GM19025 (cell line): Measurements from ENCODE around the gene SLAMF9.

Experiments
- ATAC-seq: cut with Tn5 transposase; IDR thresholded peaks from one replicate; pipeline ENCODE4 v1.9.1; 2021; ENCODE audit warnings: mild to moderate bottlenecking, low read depth, moderate library complexity; ENCODE audit not compliant: unreplicated experiment

Gene SLAMF9

GRCh38 chr1:159935305-159935704, 18.7 kb downstream of the SLAMF9 start:
- ATAC-seq = no peak

DNA sequence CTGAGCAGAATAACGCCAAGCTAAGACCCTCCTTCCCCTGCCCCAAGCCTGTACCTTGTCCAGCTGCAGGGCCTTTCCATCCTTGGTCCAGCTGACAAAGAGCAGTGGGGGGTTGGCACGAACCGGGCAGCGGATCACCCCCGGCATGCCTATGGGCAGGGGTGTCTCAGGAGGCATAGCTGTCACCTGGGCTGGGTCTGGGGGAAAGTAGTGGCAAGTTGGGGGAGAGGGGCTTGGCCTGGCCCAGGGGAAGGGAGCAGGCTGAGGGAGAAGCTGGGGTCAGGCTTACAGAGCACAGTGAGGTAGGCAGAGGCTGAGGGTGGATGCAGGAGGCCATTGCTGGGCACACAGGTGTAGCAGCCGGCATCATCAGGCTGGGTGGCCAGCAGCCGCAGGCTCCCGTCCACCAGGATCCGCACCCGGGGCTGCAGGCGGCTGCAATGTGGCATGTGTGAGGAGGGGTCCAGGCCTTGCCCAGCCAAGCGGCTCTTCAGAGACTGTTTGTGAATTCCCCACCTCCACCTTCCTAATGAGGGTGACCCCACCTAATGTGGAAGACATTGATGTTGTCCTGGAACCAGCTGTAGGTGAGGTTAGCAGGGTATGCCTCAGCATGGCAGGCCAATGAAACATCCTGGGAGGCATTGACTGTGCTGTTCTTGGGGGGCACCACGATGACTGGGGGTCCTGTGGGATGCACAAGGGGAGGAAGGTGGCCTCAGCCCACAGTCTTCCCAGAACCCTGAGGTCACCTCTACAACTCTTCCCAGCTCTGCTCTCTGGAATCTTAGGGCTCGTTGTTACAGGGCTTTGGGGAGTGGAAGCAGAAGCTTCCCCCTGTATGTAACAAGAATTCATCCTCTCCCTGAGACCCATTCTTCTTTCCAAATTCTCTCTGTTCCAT, 19.6 kb downstream of the SLAMF9 start:
- no peak for ATAC-seq

DNA sequence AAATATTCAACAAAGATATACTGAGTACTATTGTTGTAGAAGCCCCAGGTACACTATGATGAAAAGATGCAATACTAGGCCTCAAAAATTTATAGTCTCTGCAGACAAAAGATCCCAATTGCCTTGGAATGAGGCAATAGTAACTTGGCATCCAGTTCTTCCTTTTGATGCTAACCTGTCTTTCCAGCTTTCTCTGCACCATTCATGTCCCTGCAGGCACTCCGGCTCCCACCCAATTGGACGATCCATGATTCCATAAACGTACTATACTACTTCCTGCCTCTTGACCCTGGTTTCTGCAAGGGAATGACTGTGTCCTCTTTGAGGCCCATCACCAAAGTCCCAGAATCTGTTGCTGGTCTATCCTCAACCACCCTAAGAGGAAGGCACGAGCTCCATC, 20.7 kb downstream of the SLAMF9 start:
- ATAC-seq = no peak

GRCh38 chr1:159932296-159933285, 21.4 kb downstream of the SLAMF9 start:
- no peak for ATAC-seq

DNA sequence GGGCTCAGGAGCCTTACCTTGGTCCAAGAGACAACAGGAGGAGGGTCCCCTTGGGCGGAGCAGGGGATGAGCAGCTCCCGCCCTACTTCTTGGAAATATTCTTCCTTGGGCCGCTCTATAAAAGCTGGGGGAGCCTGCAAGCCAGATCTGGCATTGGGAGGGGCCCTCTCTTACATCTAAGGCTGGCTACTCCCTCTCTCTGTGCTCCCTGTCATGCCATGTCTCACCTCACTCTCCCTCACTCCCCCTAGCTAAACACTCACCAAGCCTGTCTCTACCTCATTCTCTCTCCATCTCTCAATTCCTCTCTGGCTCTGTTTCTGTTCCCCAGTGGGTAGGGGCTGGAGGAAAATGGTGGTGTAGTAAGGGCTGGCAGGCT, 22.3 kb downstream of the SLAMF9 start:
- no peak for ATAC-seq

GRCh38 chr1:159931101-159931794, 22.8 kb downstream of the SLAMF9 start:
- ATAC-seq = no peak

DNA sequence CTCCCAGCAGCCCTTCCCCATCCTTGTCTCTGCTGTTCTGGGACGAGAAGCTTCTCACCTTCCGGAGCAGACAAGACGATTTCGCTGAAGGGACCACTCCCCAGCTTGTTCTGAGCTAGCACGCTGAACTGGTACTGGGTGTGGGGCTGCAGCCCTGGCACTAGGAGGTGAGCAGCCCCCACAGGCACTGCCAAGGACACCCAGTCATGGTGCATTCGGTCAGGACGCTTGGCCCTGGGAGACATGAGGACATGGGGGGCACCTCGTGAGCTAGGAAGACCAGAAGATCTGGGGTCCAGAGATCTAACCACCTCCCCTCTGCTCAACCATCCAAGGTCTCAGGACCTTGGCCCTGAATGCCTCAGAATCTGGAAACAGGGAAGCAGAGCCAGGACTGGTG, 23.4 kb downstream of the SLAMF9 start:
- no peak for ATAC-seq

- no peak for ATAC-seq
Observed at GRCh38 chr1:159930216-159930615, 23.8 kb downstream of the SLAMF9 start.

GRCh38 chr1:159929155-159930051, 24.6 kb downstream of the SLAMF9 start:
- ATAC-seq = no peak

GRCh38 chr1:159928491-159929050, 25.5 kb downstream of the SLAMF9 start:
- no peak for ATAC-seq

GRCh38 chr1:159927849-159928431, 26.1 kb downstream of the SLAMF9 start:
- no peak for ATAC-seq

- no peak for ATAC-seq
Observed at GRCh38 chr1:159927211-159927848, 26.7 kb downstream of the SLAMF9 start.

DNA sequence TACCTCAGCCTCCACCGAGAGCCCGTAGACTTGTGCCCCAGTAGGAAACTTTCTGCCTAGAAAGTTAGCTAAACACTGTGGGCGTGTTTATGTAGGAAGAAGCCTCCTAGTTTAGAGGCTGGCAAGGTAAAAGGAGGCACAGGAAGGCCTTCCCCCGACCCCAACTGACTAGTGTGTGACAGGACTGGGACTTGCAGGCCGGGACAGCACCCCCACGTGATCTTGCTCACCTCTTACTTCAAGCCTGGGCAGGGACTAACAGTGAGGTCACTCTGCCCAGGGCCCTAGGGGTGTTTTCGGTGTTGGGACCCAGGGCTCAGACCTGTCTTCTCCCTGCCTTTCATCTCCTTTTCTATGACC, 28.3 kb downstream of the SLAMF9 start:
- peak; percentile 1 for ATAC-seq

- peak; percentile 62 for ATAC-seq
Observed at GRCh38 chr1:159924791-159925718, 29.0 kb downstream of the SLAMF9 start, which contains the start of gene TAGLN2. Gene TAGLN2 (minus strand): TSS chr1:159925507. CDS start chr1:159920509, 4,998 bp downstream.

- ATAC-seq = no peak
Observed at GRCh38 chr1:159924025-159924790, 29.8 kb downstream of the SLAMF9 start.

GRCh38 chr1:159923203-159924024, 30.6 kb downstream of the SLAMF9 start:
- ATAC-seq = peak; percentile 18
